GM19468 (cell line): ENCODE results near the gene TSPAN16.
"Not testable (repeated sequence)": the region's sequence is repeated elsewhere in the genome, so short reads cannot be mapped to it uniquely, and the experiment has no call there.

Source experiments
- ATAC-seq: cut with Tn5 transposase; IDR thresholded peaks from one replicate; pipeline ENCODE4 v1.9.1; 2021; ENCODE audit warnings: mild to moderate bottlenecking, moderate library complexity, moderate number of reproducible peaks; ENCODE audit not compliant: unreplicated experiment; ENCODE audit errors: extremely low read depth

TSPAN16 gene

DNA sequence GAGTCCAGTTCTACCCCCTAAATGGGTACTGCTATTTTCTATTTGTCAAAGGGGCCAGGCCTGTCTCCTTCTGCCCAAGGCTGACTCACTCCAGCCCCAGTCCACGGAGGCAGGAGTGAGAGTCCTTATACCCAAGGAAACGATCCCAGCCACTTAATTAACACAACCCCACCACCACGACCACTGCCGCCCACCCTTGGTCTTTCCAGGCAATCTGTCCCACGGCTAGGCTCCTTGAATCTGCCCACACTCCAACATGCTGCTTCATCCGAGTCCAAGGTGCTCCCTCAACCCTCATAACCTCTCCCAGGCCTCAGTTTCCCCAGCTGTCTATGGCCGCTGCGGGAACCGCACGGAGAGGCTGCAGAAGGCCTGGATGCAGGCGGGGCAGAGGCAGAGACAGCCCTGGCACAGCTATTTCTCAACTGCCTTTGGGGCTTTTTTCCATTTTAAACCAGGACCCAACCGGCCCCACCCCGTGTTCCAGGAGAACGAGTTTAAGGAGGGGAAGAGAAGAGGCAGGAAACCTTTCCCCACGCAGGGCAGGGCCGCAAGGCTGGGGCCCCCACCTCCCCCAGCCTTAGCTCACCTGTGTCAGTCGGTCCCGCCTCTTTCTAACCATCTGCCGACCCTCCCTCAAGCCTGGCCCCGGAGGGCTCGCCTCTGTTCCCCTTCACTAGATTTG lies 42.8 kb downstream of the TSPAN16 start:
- no peak for ATAC-seq

DNA sequence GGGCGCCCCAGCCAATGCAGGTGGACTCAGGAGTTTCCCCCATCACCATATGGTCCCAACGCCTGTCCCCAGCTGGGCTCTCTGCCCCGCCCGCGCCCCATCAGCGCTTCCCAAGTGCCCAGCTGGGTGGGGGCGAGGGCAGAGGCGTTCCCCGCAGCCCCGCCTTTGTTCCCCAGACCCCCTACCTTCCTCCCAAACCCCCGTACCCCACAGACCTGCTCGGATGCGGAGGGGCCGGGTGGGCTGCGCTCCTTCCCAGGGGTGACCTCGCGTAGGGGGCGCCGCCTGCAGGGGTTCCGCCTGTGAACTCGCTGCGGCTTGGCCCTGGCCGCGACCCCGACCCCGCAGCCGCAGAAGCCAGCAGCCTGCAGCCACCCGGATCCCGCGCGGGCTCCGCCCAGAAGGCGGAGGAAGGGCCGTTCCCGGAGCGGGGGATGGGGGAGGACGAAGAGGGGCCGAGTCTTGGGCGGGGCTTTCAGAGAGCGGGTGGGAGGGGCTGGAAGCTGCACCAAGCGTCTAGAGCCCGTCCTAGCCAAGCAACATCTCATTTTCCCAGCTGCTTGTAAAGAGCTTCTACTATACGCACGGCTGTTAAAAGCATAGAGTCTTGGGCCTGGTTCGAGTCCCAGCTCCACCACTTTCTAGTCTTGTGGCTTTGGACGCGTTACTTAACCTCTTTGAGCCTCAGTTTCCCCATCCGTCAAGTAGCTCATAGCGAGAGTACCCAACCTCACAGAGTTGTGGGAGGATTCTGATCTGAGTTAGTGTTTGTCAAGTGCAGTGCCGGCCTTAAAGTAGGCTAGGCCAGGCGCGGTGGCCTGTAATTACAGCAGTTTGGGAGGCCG lies 43.5 kb downstream of the TSPAN16 start, which contains the start of gene RAB3D:
RAB3D (minus strand) TSS at position 404 of the 845 bp plus-strand sequence. CDS start 2,258 bp downstream, outside the sequence.
- ATAC-seq: no peak

DNA sequence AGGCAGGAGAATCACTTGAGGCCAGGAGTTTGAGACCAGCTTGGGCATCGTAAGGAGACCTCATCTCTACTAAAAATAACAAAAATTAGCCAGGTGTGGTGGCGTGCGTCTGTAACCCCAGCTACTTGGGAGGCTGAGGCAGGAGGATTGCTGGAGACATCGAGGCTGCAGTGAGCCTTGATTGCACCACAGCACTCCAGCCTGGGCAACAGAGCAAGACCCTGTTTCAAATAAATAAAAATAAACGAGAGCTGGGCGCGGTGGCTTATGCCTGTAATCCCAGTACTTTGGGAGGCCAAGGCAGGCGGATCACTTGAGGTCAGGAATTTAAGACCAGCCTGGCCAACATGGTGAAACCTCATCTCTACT lies 44.1 kb downstream of the TSPAN16 start:
- ATAC-seq: not testable (repeated sequence)

DNA sequence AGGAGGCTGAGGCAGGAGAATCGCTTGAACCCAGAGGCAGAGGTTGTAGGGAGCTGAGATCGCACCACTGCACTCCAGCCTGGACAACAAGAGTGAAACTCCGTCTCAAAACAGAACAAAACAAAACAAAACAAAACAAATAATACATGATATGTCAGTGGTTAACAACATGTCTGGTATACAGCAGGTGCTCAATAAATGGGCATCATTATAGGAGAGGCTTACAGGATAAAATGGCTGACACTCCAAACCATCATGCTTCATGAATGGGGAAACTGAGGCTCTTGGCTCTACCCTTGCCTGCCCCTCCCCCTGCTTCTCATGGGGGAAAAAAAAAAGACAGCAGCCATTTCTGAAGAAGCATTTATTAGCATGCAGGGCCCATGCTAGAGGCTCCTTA lies 46.5 kb downstream of the TSPAN16 start:
- no peak for ATAC-seq

DNA sequence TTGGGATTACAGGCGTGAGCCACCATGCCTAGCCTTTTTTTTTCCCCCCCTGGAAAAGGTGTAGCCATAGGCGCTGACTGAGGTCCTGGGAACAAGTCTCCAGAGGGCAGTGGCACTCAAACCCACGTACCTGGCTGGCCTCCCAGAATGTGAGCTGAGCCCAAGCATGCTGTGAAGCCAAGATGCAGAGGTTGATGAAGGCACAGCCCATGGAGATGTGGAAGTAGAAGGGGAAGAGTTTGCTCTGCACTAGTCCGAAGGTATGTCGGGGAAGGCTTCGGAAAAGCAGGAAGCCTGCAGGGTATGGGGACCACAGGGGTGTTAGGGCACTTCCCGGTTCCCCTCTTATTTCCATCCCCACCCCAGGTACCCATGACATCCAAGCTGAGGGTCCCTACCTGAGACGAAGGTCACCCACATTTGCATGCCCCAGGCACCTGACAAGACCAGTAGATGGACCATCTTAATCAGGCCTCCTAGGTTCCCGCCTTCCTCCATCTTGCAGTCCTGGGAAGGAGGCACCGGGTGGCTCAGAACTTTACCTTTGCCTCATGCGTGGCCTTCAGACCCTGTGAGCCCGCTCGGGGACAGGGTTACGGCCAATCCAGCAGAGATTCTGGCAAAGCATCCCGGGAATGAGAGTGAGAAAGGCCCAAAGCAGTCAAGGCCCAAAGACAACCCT lies 49.3 kb downstream of the TSPAN16 start:
- ATAC-seq: no peak

DNA sequence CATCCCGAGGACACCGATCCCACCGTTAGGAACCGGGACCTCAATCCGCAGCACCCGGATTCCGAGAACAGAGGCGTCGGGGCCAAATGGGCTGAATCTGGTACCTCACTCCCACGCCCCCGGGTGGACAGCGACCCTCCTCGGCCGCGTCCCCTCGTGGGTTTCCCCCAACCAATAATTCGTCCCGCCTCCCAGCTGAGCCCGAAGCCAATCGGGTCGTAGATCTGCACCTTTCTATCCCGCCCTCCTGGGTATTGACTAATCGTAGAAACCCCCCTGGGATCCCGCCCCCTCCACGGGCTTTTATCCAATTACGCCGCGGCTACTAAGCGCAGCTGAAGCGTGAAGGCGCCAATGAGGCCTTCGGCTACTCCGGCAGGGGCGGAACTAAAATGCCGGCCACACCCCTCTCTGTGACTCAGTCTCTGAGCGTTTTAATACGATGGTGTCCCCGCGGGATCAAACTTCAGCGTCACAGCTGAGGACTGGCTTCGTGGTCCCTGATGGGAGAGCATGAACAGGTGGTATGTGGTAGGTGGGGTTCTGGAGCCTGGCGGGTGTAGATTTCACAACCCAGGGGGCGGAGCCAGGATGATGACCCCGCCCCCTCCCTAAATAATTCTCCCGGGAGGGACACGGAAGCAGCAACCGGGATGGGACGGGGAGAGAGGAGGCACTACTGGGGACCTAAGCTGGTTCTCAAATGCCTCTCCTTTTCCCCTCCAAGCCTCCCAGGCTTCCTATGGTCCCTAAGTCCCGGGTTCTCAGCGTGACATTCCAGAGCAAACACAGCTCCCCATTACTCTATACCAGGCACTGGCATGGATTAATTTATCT lies 50.4 kb downstream of the TSPAN16 start, which contains the start of the genes CCDC159 and TMEM205:
CCDC159 (plus strand) TSS at position 416 of the 837 bp plus-strand sequence; CDS start at position 504, 88 bp downstream.
TMEM205 (minus strand) TSS at position 165 of the 837 bp plus-strand sequence. CDS start 649 bp downstream, outside the sequence.
- ATAC-seq: peak; percentile 59

DNA sequence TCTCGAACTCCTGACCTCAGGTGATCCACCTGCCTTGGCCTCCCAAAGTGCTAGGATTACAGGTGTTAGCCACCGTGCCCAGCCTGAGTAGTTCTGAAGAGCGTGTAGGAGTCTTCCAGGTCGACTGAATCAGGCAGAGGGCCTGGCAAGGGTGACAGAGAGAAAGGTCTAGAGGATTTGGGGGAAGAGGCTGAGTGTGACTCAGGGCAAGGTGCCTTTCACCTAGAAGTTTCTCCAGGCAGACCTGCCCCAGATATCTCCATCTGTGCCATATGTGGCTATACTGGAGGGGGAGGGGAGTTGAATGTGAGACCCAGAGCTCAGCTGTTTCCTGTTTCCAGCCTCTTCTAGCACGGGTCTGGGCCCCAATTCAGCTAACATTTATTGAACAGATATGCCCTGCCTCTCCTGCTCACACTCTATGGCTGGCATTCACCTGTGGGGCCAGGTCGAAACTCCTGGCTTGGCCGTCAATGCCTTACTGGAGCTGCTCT lies 51.6 kb downstream of the TSPAN16 start:
- no peak for ATAC-seq

DNA sequence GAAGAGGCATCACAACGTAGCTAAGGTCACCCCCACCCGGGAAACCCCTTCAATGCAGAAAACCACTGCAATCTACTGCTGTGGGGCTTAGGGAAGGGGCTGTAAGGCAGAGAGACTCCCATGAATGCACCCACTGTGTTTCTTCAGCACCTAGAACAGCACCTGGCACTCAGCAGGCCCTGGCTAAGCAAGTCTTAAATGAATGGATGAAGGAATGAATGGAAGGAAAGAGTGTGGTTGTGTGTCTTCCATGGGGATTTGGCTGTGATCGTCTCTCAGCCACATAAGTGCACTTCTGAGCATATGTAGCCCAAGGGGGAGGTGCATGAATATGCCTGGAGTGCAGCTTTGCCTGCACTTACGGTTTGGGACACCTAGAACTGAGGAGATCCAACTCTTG lies 53.2 kb downstream of the TSPAN16 start:
- no peak for ATAC-seq

DNA sequence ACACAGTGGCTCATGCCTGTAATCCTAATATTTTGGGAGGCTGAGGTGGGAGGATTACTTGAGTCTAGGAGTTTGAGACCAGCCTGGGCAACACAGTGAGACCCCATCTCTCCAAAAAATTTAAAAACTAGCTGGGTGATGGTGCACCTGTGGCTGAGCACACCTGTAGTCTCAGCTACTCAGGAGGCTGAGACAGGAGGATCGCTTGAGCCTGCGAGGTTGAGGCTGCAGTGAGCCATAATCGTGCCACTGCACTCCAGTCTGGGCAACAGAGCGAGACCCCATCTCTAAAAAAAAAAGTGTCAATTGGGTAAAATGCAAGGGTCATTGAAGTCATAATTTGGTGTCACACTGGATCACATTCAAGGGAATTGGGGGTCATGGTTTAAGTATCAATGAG lies 58.1 kb downstream of the TSPAN16 start:
- not testable (repeated sequence) for ATAC-seq

DNA sequence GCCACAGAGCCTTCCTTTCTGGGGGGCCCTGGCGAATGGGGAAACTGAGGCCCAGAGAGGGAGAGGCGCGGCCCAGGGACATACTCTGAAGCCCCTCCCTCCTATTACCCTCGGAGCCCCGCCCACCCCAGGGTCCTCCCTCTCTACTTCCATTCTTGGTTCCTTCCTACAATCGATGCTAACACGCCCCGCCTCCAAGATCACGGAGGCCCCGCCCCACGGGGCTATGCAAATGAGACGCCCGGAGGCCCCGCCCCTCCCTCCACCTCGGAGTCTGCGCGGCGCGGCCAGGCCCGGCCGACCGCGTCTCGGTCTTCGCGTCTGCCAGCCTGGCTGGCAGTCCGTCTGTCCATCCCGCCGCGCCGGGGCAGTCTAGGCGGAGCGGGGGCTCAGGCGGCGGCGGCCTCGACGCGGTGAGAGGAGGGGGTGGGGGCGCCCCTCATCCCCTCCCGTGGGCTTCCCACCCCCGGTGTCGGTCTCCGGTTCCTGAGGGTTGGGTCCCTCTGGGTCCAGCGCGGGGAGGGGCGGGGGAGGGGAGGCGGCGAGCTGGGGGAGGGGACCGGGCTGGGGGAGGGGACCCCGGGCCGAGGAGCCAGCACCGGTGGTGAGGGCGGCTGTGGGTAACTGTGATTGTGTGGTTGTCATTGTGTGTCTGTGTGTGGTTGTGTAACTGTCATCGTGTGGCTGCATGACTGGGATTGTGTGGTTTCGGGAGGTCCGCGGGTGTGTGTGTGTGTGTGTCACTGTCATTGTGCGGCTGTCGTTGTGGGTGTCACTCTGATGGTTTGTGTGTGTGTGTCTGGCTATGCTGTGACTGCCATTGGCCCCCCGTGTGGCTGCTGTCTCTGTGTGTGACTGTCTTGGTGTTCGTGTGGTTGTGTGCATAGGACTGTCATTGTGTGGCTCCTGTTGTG lies 59.5 kb downstream of the TSPAN16 start, which contains the start of gene PLPPR2:
PLPPR2 (plus strand) TSS at position 273 of the 914 bp plus-strand sequence. CDS start 2,242 bp downstream, outside the sequence.
- ATAC-seq: no peak

DNA sequence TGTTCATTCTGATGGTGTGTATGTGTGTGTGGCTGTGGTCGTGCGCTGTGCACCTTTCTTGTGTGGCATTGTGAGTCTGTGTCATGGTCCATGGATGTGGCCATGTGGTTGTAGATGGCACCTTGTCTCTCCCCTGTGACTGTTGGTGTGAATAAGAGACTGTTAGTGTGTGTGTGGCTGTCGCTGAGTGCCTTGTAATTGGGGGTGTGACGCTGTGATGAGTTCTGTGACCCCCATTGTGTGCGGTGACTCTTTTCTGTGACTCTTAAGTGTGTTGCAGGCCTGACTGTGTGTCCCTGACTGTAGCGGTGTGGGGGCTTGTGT lies 60.1 kb downstream of the TSPAN16 start:
- ATAC-seq: no peak

DNA sequence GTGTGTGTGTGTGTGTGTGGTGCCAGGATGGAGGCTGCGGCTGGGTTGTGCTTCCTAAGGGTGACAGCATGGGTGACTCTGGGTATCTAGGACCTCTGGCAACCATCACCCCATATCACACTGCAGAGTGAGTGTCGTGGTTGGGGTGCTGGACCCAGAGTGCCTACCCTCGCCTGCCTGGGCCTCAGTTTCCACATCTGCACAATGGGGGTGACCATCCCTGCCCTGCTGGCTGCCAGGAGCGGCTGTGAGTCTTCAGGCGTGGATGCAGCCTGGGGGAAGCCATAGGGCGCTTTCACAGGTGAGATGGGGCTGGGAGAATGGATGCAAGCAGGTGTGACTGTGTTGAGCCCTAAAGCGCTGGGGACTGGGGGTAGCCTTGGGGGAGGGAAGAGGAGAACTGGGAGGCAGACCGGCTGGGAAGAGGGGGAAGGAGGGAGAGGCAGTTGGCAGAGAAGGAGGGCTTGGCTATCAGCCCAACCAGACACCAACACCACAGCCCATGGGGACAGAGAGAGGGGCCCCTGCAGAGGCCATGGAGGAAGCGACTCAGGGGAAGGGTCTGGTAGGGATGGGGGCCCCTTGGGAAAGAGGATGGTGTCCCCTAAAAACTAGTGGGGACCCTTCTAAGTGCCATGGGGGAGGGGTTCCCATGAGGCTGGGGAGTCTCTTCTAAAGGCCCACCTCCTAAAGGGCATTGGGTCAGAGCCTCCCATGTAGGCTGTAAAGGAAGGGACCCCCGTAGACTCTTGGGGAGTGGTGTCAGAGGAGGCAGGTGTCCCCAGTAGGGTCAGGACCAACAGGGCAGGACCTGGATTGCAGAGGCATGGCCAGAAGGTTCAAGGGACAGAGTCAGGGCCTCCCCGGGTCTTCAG lies 61.0 kb downstream of the TSPAN16 start:
- no peak for ATAC-seq

DNA sequence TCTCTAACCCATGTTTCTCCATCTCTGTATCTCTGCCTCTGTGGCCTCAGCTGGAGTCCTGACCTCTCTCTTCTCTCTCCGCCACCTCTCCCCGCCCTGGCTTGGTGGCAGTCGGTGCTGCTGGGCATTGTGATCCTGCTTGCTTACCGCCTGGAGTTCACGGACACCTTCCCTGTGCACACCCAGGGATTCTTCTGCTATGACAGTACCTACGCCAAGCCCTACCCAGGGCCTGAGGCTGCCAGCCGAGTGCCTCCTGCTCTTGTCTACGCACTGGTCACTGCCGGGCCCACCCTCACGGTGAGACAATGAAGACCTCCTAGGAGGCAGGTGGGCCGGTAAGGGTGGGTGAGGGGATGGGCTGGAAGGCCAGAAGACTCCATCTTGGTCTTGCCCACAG lies 63.5 kb downstream of the TSPAN16 start:
- no peak for ATAC-seq

DNA sequence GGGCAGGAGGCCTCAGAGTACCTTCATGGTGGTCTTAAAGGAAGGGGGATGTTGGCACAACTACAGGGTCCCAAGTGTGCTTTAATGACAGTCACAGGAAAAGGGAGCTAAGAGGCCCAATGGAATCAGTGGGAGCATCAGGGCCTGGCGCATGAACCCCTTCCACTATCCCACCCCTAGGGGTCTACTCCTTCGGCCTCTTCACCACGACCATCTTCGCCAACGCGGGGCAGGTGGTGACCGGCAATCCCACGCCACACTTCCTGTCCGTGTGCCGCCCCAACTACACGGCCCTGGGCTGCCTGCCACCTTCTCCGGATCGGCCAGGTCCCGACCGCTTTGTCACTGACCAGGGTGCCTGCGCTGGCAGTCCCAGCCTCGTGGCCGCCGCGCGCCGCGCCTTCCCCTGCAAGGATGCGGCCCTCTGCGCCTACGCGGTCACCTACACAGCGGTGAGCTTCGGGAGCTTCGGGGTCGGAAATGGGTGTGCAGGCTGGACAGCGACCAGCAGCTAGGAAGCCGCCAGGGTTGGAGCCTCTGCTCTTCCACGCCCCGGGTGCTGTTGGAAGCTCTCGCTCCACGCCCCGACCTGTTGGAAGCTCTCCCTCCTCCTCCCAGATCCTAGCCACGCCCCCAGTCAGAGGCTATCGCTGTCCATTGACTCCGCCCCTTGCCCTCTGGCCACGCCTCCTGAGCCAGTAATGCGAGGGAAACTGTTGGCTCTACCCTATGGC lies 65.2 kb downstream of the TSPAN16 start:
- ATAC-seq: no peak

DNA sequence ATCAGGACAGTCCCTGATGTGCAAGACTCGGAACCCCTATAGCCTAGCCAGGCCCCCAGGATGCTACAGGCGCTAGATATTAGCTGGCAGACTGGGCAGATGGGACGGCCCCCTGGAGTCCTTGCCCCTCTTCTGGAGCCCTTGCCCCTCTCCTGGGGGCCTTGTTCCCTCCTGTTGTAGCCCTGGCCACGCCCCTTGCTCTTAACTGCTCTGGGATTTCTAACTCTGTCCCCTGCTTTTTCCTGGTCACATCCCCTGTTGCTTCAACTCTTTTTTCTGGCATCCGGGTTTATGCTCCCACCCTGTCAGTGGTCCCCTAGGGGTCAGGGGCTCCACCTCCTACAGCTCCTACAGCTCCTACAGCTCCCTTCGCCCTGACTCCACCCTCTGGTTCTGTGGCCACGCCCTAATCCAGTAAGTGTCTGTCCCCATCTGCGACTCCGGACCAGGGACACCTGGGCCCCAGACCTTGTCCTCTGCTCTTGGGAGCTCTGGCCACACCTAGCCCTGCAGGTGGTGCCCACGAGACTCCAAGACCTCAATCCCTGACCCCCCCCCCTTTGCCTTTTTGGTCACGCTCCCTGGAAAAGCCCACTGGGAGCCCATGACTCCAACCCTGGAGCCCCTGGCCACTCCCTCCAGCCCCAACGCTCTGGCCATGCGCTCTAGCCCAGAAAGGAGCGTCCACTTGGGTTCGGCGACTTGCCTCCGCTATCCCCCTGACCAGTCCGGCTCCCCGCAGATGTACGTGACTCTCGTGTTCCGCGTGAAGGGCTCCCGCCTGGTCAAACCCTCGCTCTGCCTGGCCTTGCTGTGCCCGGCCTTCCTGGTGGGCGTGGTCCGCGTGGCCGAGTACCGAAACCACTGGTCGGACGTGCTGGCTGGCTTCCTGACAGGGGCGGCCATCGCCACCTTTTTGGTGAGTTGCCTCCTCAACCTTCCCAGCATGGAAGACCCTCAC lies 66.1 kb downstream of the TSPAN16 start:
- ATAC-seq: no peak

DNA sequence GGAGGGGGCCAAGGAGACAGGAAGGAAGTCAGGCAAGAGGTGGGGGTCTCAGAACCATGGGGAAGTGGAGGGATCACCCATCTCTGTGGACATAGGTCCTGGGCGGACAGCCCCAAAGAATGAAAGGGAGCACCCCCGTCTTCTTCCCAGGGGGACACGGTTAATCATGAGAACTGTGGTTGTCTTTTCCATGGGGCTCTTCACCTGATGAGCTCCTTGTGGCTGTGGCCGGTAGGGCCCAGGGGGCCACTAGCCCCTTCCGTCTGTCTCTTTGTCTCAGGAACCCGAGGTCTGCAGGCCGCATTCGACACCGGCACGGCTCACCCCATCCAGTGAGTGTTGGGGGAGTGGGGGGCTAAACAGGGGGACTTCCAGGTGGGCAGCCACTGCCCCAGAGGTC lies 67.9 kb downstream of the TSPAN16 start:
- ATAC-seq: no peak
